HL-60 (cell line): ENCODE results near the gene SLC30A9.

Source experiments
- CTCF ChIP-seq: IDR thresholded peaks from one replicate; pipeline ENCODE4 v1.5.1; 2011; ENCODE audit warnings: low read length, control low read depth, inconsistent platforms; ENCODE audit not compliant: insufficient read depth
- GABPA ChIP-seq: IDR thresholded peaks from 2 replicates; pipeline ENCODE4 v1.6.1; 2012; ENCODE audit warnings: low read depth
- POLR2AphosphoS5 ChIP-seq: IDR thresholded peaks from 2 replicates; pipeline ENCODE4 v1.6.1; 2012; ENCODE audit warnings: low read depth
- REST ChIP-seq: IDR thresholded peaks from 2 replicates; pipeline ENCODE4 v1.6.1; 2012; ENCODE audit warnings: low read depth; ENCODE audit not compliant: insufficient replicate concordance

GRCh38 chr4:42104521-42104920 lies 114.2 kb downstream of the SLC30A9 start:
- no peak for TF ChIP-seq CTCF
- TF ChIP-seq POLR2AphosphoS5 = no peak
- TF ChIP-seq GABPA = no peak
- no peak for TF ChIP-seq REST
